Mammary epithelial cell (primary cell): Measurements from ENCODE around the gene UBL3.

Experiments
- EZH2 ChIP-seq: IDR thresholded peaks from 2 replicates; pipeline ENCODE4 v1.6.1; 2012; ENCODE audit warnings: low read length, inconsistent platforms, borderline replicate concordance
- TF ChIP-seq, protein P1 (sequence below), 2 donors: IDR thresholded peaks in 1 of 2; conservative IDR thresholded peaks in 1 of 2; 2 replicates each; pipeline ENCODE4 v1.5.1; 2011 to 2012; ENCODE audit warnings: inconsistent platforms in 2 of 2, low read length in 2 of 2, mild to moderate bottlenecking in 2 of 2, control low read depth in 1 of 2, low read depth in 1 of 2; ENCODE audit not compliant: insufficient read depth in 1 of 2; ENCODE audit errors: extremely low read depth in 1 of 2

- TF ChIP-seq, protein P1, sequence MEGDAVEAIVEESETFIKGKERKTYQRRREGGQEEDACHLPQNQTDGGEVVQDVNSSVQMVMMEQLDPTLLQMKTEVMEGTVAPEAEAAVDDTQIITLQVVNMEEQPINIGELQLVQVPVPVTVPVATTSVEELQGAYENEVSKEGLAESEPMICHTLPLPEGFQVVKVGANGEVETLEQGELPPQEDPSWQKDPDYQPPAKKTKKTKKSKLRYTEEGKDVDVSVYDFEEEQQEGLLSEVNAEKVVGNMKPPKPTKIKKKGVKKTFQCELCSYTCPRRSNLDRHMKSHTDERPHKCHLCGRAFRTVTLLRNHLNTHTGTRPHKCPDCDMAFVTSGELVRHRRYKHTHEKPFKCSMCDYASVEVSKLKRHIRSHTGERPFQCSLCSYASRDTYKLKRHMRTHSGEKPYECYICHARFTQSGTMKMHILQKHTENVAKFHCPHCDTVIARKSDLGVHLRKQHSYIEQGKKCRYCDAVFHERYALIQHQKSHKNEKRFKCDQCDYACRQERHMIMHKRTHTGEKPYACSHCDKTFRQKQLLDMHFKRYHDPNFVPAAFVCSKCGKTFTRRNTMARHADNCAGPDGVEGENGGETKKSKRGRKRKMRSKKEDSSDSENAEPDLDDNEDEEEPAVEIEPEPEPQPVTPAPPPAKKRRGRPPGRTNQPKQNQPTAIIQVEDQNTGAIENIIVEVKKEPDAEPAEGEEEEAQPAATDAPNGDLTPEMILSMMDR (conservative IDR thresholded peaks at IDR 0.05 in 1 of 2, IDR thresholded peaks at IDR 0.05 in 1 of 2; ENCODE audit: extremely low read depth in 1 of 2, insufficient read depth in 1 of 2, low read depth in 1 of 2, low read length in 2 of 2): peak; percentile 26 to 41
- no peak for TF ChIP-seq EZH2
These were observed 79.2 kb downstream of the UBL3 start for GRCh38 chr13:29771247-29771646.
